ENCODE data around the gene VARS2.
"Not testable (repeated sequence)": the region's sequence is repeated elsewhere in the genome, so short reads cannot be mapped to it uniquely, and the experiment has no call there.

DNA sequence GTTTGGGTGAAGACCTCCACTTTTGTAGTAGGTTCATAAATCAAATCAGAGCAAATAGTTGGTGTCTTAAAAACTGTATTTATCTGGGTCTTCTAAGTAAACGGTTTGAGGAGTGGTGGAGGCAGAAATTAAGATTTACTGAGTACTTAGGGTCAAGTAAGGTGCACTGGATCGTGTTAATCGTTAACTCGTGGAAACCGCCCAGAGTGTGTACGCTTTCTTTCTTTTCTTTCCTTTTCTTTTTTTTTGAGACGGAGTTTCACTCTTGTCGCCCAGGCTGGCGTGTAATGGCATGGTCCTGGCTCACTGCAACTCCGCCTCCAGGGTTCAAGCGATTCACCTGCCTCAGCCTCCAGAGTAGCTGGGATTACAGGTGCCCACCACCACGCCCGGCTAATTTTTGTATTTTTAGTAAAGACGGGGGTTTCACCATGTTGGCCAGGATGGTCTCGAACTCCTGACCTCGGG is 6.7 kb upstream of the VARS2 start:
- not testable (repeated sequence) for TF ChIP-seq ZNF274 (IDR thresholded peaks at IDR 0.05; ENCODE audit: low read depth, low read length); ELF1 (IDR thresholded peaks at IDR 0.05; ENCODE audit: borderline replicate concordance, low read depth); POLR2A (IDR thresholded peaks at IDR 0.05; ENCODE audit: borderline replicate concordance, extremely low read depth, insufficient read depth, insufficient read length); TCF7L2 (IDR thresholded peaks at IDR 0.05; ENCODE audit: borderline replicate concordance, extremely low read depth, insufficient read depth, insufficient read length); YY1 (IDR thresholded peaks at IDR 0.05; ENCODE audit: extremely low read depth, insufficient replicate concordance, low read depth, low read length); EZH2phosphoT487 (IDR thresholded peaks at IDR 0.05; ENCODE audit: borderline replicate concordance); POLR2AphosphoS5 (IDR thresholded peaks at IDR 0.05; ENCODE audit: low read depth, low read length); SP1 (IDR thresholded peaks at IDR 0.05; ENCODE audit: low read depth); EZH2 (IDR thresholded peaks at IDR 0.05); SIN3A (IDR thresholded peaks at IDR 0.05; ENCODE audit: low read depth); CEBPB (IDR thresholded peaks at IDR 0.05; ENCODE audit: low read depth)
- TF ChIP-seq, protein P1, sequence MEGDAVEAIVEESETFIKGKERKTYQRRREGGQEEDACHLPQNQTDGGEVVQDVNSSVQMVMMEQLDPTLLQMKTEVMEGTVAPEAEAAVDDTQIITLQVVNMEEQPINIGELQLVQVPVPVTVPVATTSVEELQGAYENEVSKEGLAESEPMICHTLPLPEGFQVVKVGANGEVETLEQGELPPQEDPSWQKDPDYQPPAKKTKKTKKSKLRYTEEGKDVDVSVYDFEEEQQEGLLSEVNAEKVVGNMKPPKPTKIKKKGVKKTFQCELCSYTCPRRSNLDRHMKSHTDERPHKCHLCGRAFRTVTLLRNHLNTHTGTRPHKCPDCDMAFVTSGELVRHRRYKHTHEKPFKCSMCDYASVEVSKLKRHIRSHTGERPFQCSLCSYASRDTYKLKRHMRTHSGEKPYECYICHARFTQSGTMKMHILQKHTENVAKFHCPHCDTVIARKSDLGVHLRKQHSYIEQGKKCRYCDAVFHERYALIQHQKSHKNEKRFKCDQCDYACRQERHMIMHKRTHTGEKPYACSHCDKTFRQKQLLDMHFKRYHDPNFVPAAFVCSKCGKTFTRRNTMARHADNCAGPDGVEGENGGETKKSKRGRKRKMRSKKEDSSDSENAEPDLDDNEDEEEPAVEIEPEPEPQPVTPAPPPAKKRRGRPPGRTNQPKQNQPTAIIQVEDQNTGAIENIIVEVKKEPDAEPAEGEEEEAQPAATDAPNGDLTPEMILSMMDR (IDR thresholded peaks at IDR 0.05 in 2 of 3, conservative IDR thresholded peaks at IDR 0.05 in 1 of 3; ENCODE audit: borderline replicate concordance in 1 of 3, insufficient read depth in 1 of 3, low read depth in 2 of 3, low read length in 2 of 3): not testable (repeated sequence)
- TF ChIP-seq, protein P2, sequence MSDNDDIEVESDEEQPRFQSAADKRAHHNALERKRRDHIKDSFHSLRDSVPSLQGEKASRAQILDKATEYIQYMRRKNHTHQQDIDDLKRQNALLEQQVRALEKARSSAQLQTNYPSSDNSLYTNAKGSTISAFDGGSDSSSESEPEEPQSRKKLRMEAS (IDR thresholded peaks at IDR 0.05): not testable (repeated sequence)
- TF ChIP-seq, protein P3, sequence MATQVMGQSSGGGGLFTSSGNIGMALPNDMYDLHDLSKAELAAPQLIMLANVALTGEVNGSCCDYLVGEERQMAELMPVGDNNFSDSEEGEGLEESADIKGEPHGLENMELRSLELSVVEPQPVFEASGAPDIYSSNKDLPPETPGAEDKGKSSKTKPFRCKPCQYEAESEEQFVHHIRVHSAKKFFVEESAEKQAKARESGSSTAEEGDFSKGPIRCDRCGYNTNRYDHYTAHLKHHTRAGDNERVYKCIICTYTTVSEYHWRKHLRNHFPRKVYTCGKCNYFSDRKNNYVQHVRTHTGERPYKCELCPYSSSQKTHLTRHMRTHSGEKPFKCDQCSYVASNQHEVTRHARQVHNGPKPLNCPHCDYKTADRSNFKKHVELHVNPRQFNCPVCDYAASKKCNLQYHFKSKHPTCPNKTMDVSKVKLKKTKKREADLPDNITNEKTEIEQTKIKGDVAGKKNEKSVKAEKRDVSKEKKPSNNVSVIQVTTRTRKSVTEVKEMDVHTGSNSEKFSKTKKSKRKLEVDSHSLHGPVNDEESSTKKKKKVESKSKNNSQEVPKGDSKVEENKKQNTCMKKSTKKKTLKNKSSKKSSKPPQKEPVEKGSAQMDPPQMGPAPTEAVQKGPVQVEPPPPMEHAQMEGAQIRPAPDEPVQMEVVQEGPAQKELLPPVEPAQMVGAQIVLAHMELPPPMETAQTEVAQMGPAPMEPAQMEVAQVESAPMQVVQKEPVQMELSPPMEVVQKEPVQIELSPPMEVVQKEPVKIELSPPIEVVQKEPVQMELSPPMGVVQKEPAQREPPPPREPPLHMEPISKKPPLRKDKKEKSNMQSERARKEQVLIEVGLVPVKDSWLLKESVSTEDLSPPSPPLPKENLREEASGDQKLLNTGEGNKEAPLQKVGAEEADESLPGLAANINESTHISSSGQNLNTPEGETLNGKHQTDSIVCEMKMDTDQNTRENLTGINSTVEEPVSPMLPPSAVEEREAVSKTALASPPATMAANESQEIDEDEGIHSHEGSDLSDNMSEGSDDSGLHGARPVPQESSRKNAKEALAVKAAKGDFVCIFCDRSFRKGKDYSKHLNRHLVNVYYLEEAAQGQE (IDR thresholded peaks at IDR 0.05; ENCODE audit: low read depth): not testable (repeated sequence)
